OCI-LY3 (cell line): Measurements from ENCODE around the gene GNPNAT1.

Experiments used
- CTCF ChIP-seq: fragments of 200-600, 300-600 bp; sonication (generic); IDR thresholded peaks from 2 replicates; pipeline ENCODE4 v1.5.1; 2014; ENCODE audit warnings: antibody characterized with exemption, low read length, low read depth
- EZH2phosphoT487 ChIP-seq: fragments of 200-600 bp; shearing (Covaris generic); IDR thresholded peaks from 2 replicates; pipeline ENCODE4 v1.6.1; 2018; ENCODE audit warnings: antibody characterized with exemption, mixed run types, low read depth

GRCh38 chr14:52827426-52827825, 36.0 kb upstream of the GNPNAT1 start:
- no peak for TF ChIP-seq CTCF
- no peak for TF ChIP-seq EZH2phosphoT487
